Psoas muscle (tissue), 8 donors: ENCODE results near the gene SRPK3. TPM values are rescaled to one million over a fixed set of nuclear protein-coding genes. Genes with fewer than 3 reads are reported as not detected.
A peak's percentile ranks its signal among the peaks of the same experiment; 100 is the strongest.

ENCODE experiments used
- ATAC-seq, 4 donors: fragments of 200-7000 bp; cut with Tn5 transposase; one replicate each; pipeline ENCODE4 v1.9.1; 2020; ENCODE audit warnings: moderate library complexity in 3 of 4, mild to moderate bottlenecking in 2 of 4
- DNase-seq, 2 donors: peaks; one replicate each; pipeline ENCODE4 v3.0.0-alpha.2; 2020
- H3K27ac ChIP-seq: fragments of 200-600 bp; one replicate; pipeline ENCODE4 v1.8.0; 2022
- H3K27me3 ChIP-seq, 3 donors: fragments of 200-600 bp in 1 of 3; one replicate each; pipeline versions ENCODE4 v1.6.1 to v1.8.0; 2013 to 2022; ENCODE audit warnings: low read length in 2 of 3, mild to moderate bottlenecking in 2 of 3, moderate library complexity in 1 of 3; ENCODE audit not compliant: insufficient read depth in 3 of 3
- H3K36me3 ChIP-seq, 2 donors: fragments of 200-600 bp in 1 of 2; one replicate each; pipeline versions ENCODE4 v1.6.1 to v1.8.0; 2013 to 2022; ENCODE audit warnings: low read depth in 1 of 2, mild to moderate bottlenecking in 1 of 2, moderate library complexity in 1 of 2; ENCODE audit not compliant: insufficient read depth in 1 of 2
- H3K4me1 ChIP-seq: fragments of 200-600 bp; one replicate; pipeline ENCODE4 v1.8.0; 2022
- H3K4me3 ChIP-seq: fragments of 200-600 bp; one replicate; pipeline ENCODE4 v1.8.0; 2022; ENCODE audit warnings: mild to moderate bottlenecking
- H3K9me3 ChIP-seq: fragments of 200-600 bp; one replicate; pipeline ENCODE4 v1.8.0; 2022
- CTCF ChIP-seq: fragments of 200-600 bp; IDR thresholded peaks from one replicate; pipeline ENCODE4 v1.8.0; 2022; ENCODE audit warnings: antibody characterized with exemption
- WGBS, 3 donors: extraction: QIAGEN DNeasy Blood & Tissue Kit; methylation state at CpG; one replicate each; pipeline versions ENCODE4 v1.1.6 to v1.1.7; 2013; 5-methylcytosine and 5-hydroxymethylcytosine counted together
- intact Hi-C, 2 donors: fragments of 100-400 bp; cut with DNase I; formaldehyde crosslinking; loops; one replicate each; pipeline versions ENCODE4 v1.11.0 to v1.14.2; 2022
- polyA plus RNA-seq, 3 donors: library from polyadenylated mRNA; stranded (reverse); fragments of 200-250 nt; gene quantifications; one replicate each; pipeline ENCODE4 v1.2.3, GENCODE V29; 2013
- total RNA-seq, 4 donors: library from RNA; stranded (reverse); fragmentation: NEBNext Ultra II Directional in 2 of 4; extraction: Animal tissue kit (Norgen Biotek cat#: 25700) in 2 of 4; gene quantifications; one replicate each; pipeline versions ENCODE4 v1.2.1 to v1.2.4, GENCODE V29; 2021 to 2023
- donor health status: healthy with polysubstance abuse.
- donor health status: DM: no; HTN: no; CAD: no; lungs with moderate emphysema.
- donor health status: Bipolar disorder and iron deficiency.
- donor health status: healthy.
- donor health status: DM: yes; HTN: yes; CAD: no.
- donor health status: DM: no; HTN: no; CAD: no.
- donor health status: DM: no; HTN: no; CAD: no.
- donor health status: DM: yes; HTN: yes; CAD: no.

The SRPK3 gene
- total and polyA plus RNA-seq, 7 donors = 14.5 to 140 (median 43.7) TPM

GRCh38 chrX:153818571-153819383 is 37.9 kb downstream of the SRPK3 start:
- Histone ChIP-seq H3K4me1 (no peaks in the 10 kb centered on the region), H3K4me3 (peak overlapping the region; percentile 62), H3K27ac (no peak overlapping the region), H3K9me3 (no peaks in the 10 kb centered on the region), H3K27me3 (peaks cover 0 to 23% (median 2%) of the 10 kb centered on the region in 3 donors), H3K36me3 (no peaks in the 10 kb centered on the region)
- DNase-seq (peak; percentile 31 to 61), ATAC-seq (peak; percentile 58 to 81 (median 79))
- 8 to 21% (median 18%) methylated on average over 12 to 65 of the region's 67 CpGs for WGBS, 3 donors
- intact Hi-C loops = no loop called here
- no peak for TF ChIP-seq CTCF

DNA sequence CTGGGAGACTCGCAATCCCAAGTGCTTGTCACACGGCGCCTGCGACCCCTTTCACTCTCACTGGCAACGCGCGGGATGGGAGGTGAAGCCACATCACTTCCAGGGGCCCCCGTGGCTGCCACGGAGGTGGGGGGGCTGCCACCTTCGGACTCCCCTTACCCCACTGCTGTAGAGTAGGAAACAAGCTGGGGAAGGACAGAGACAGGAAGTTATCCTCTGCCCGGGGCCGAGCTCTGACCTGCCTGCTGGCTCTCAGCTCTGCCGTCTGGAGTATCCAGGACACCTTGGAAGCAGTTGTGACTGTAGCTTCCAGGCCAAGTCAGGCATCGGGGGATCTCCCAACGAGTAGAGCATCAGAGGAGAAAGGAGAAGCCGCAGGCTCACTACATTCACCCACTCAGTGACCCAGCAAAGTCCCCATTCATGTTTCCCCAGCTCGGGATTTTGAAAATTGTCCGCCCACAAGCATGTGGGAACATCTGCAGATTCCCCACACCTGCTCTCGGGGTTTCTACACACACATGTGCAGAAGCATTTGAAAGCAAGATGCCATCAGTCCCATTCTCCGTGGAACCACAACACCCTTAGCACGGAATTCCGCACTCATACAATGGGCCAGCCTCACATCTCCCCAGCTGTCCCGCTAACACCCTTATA is 38.7 kb downstream of the SRPK3 start:
- intact Hi-C loops = no loop called here
- no peak for TF ChIP-seq CTCF
- Histone ChIP-seq H3K27me3 (peaks cover 0 to 27% (median 2%) of the 10 kb centered on the region in 3 donors), H3K4me3 (peak overlapping the region; percentile 62), H3K9me3 (no peaks in the 10 kb centered on the region), H3K4me1 (no peaks in the 10 kb centered on the region), H3K27ac (no peak overlapping the region), H3K36me3 (no peaks in the 10 kb centered on the region)
- ATAC-seq (peak in 2 of 4 donors; percentile 13 to 21), DNase-seq (peak in 1 of 2 donors; percentile 11)
- WGBS, 3 donors = 30 to 43% (median 33%) methylated on average over 21 to 23 of the region's 23 CpGs

- Histone ChIP-seq H3K36me3 (no peaks in the 10 kb centered on the region), H3K4me3 (no peak overlapping the region), H3K9me3 (no peaks in the 10 kb centered on the region), H3K4me1 (no peaks in the 10 kb centered on the region), H3K27ac (no peak overlapping the region), H3K27me3 (peaks cover 0 to 26% (median 2%) of the 10 kb centered on the region in 3 donors)
- DNase-seq = no peak
- intact Hi-C loops = no loop called here
- ATAC-seq = no peak
- WGBS, 3 donors = 81 to 94% (median 84%) methylated on average over 7 of the region's 7 CpGs
- no peak for TF ChIP-seq CTCF
Measured at GRCh38 chrX:153820601-153821000, 39.8 kb downstream of the SRPK3 start.

DNA sequence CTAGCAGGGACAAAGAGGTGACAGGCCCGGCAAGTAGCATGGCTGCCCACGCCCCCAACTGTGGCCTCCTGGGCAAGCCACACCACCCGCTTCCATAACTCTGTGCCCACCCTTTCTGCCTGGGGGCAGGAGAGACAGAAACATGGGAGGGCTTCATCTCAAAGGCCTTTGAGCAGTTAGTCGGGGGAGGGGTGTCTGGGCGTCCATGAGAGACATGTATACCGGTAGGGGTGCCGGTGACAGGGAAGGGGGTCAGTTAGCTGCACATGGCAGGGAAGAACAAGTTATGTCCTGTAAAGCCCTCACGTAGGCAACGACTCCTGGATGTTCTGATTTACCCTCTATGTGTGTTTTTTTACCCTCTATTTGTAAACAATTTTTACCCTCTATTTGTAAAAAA is 40.2 kb downstream of the SRPK3 start:
- no peaks in the 10 kb centered on the region for H3K4me1 ChIP-seq
- ATAC-seq (no peak), DNase-seq (no peak)
- H3K4me3 ChIP-seq = no peak overlapping the region
- peaks cover 0 to 30% (median 2%) of the 10 kb centered on the region in 3 donors for H3K27me3 ChIP-seq
- intact Hi-C loops = no loop called here
- H3K27ac ChIP-seq = no peak overlapping the region
- H3K36me3 ChIP-seq = no peaks in the 10 kb centered on the region
- no peak for TF ChIP-seq CTCF
- 85 to 98% (median 95%) methylated on average over 7 to 9 of the region's 9 CpGs for WGBS, 3 donors
- no peaks in the 10 kb centered on the region for H3K9me3 ChIP-seq
